Endothelial cell of umbilical vein (primary cell): ENCODE results near the gene MRPL34.

Experiments
- CTCF ChIP-seq, 2 donors: IDR thresholded peaks; 1 replicate in 1 of 2; 2 replicates in 1 of 2; pipeline ENCODE4 v1.5.1; 2011; ENCODE audit warnings: low read length in 2 of 2, mild to moderate bottlenecking in 2 of 2, moderate library complexity in 2 of 2, control low read depth in 1 of 2, inconsistent platforms in 1 of 2, low read depth in 1 of 2; ENCODE audit not compliant: insufficient read depth in 1 of 2; ENCODE audit errors: extremely low read depth in 1 of 2
- GATA2 ChIP-seq: IDR thresholded peaks from 2 replicates; pipeline ENCODE4 v1.7.0; 2011; ENCODE audit warnings: low read depth, mild to moderate bottlenecking, moderate library complexity, mixed read lengths, low read length; ENCODE audit not compliant: insufficient read length, insufficient read depth
- MAX ChIP-seq: IDR thresholded peaks from 2 replicates; pipeline ENCODE4 v1.6.1; 2011; ENCODE audit not compliant: insufficient read depth, insufficient read length
- POLR2AphosphoS5 ChIP-seq: IDR thresholded peaks from 2 replicates; pipeline ENCODE4 v1.6.1; 2012; ENCODE audit warnings: low read depth, mild to moderate bottlenecking, control low read depth, low read length, moderate library complexity; ENCODE audit not compliant: insufficient read depth

- TF ChIP-seq POLR2AphosphoS5, result no peak
- TF ChIP-seq CTCF (IDR thresholded peaks at IDR 0.05; ENCODE audit: extremely low read depth in 1 of 2, insufficient read depth in 1 of 2, low read depth in 1 of 2, low read length in 2 of 2), result no peak
- TF ChIP-seq GATA2, result no peak
- TF ChIP-seq MAX, result no peak
Observed at GRCh38 chr19:17328517-17329365, 23.1 kb downstream of the MRPL34 start.
